ENCODE data around the gene BCL2L14. TPM values are rescaled to one million over a fixed set of nuclear protein-coding genes. Genes with fewer than 3 reads are reported as not detected.
A peak's percentile ranks its signal among the peaks of the same experiment; 100 is the strongest.

BCL2L14 gene
- total RNA-seq, result 10 to 100 TPM in 1 of 2 experiments, 1 to 10 TPM in 1; 3.3 to 12.2 TPM

- Mint-ChIP-seq H3K36me3 (peaks cover 4% of the 10 kb centered on the region), H3K27ac (peak within 1 kb of the TSS; percentile 91), H3K4me3 (peak within 1 kb of the TSS; percentile 89), H3K27me3 (peaks cover 15% of the 10 kb centered on the region), H3K9me3 (ENCODE audit: low read depth) (no peaks in the 10 kb centered on the region), H3K4me1 (peaks cover 33% of the 10 kb centered on the region)
- ATAC-seq (peak; percentile 80), DNase-seq (peak; percentile 53)
- CTCF ChIA-PET, result interaction anchor here (0.6 to 2.7 kb wide), 7 partner anchors 24 to 526 kb away, joined by 3 to 12 read pairs (median 3); no protein-coding TSS in a partner anchor
Observed at GRCh38 chr12:12070674-12071656, at the start of gene BCL2L14. Gene BCL2L14 (plus strand): TSS chr12:12070939. CDS start chr12:12079306, 8,367 bp downstream.

- Mint-ChIP-seq H3K4me1 (peaks cover 19% of the 10 kb centered on the region), H3K27ac (no peak overlapping the region), H3K27me3 (peaks cover 6% of the 10 kb centered on the region), H3K36me3 (peaks cover 13% of the 10 kb centered on the region), H3K4me3 (no peak overlapping the region), H3K9me3 (ENCODE audit: low read depth) (peaks cover 9% of the 10 kb centered on the region)
- CTCF ChIA-PET, result interaction anchor here (2.3 kb wide), 1 partner anchor 11 kb away, joined by 8 read pairs; no protein-coding TSS in a partner anchor
- no peak for DNase-seq
- ATAC-seq, result no peak
Observed at GRCh38 chr12:12022306-12022936, 48.3 kb upstream of the BCL2L14 start.

GRCh38 chr12:12023456-12023855 lies 47.3 kb upstream of the BCL2L14 start:
- Mint-ChIP-seq H3K4me1 (peaks cover 17% of the 10 kb centered on the region), H3K9me3 (ENCODE audit: low read depth) (peaks cover 12% of the 10 kb centered on the region), H3K27me3 (peaks cover 6% of the 10 kb centered on the region), H3K27ac (no peak overlapping the region), H3K4me3 (no peak overlapping the region), H3K36me3 (peaks cover 17% of the 10 kb centered on the region)
- ATAC-seq, result no peak
- CTCF ChIA-PET, result interaction anchor here (2.3 kb wide), 1 partner anchor 9 kb away, joined by 8 read pairs; no protein-coding TSS in a partner anchor
- DNase-seq, result no peak

- Mint-ChIP-seq H3K4me3 (peak overlapping the region; percentile 1), H3K27ac (peak overlapping the region; percentile 23), H3K9me3 (ENCODE audit: low read depth) (peaks cover 12% of the 10 kb centered on the region), H3K36me3 (peaks cover 17% of the 10 kb centered on the region), H3K27me3 (peaks cover 3% of the 10 kb centered on the region), H3K4me1 (peaks cover 18% of the 10 kb centered on the region)
- peak; percentile 64 for DNase-seq
- CTCF ChIA-PET, result interaction anchor here (0.6 to 2.4 kb wide), 4 partner anchors 9 to 444 kb away, joined by 3 to 7 read pairs (median 5); no protein-coding TSS in a partner anchor
- ATAC-seq, result peak; percentile 47
Observed at GRCh38 chr12:12024911-12025682, 45.6 kb upstream of the BCL2L14 start.

- Mint-ChIP-seq H3K4me1 (peaks cover 17% of the 10 kb centered on the region), H3K9me3 (ENCODE audit: low read depth) (peaks cover 12% of the 10 kb centered on the region), H3K4me3 (no peak overlapping the region), H3K27ac (no peak overlapping the region), H3K36me3 (peaks cover 17% of the 10 kb centered on the region), H3K27me3 (peaks cover 3% of the 10 kb centered on the region)
- DNase-seq, result no peak
- no peak for ATAC-seq
- CTCF ChIA-PET, result interaction anchor here (0.6 to 2.4 kb wide), 3 partner anchors 15 to 445 kb away, joined by 3 to 7 read pairs (median 3); no protein-coding TSS in a partner anchor
Observed at GRCh38 chr12:12025799-12026386, 44.8 kb upstream of the BCL2L14 start.

- no peak for ATAC-seq
- no peak for DNase-seq
- H3K27me3 Mint-ChIP-seq, result no peaks in the 10 kb centered on the region
- H3K4me1 Mint-ChIP-seq, result peaks cover 33% of the 10 kb centered on the region
- peaks cover 12% of the 10 kb centered on the region for H3K9me3 Mint-ChIP-seq (ENCODE audit: low read depth)
- no peak overlapping the region for H3K4me3 Mint-ChIP-seq
- H3K36me3 Mint-ChIP-seq, result peaks cover 16% of the 10 kb centered on the region
- H3K27ac Mint-ChIP-seq, result no peak overlapping the region
- CTCF ChIA-PET, result interaction anchor here (1.8 kb wide), 1 partner anchor 19 kb away, joined by 7 read pairs; no protein-coding TSS in a partner anchor
Observed at GRCh38 chr12:12028668-12029402, 41.9 kb upstream of the BCL2L14 start.

GRCh38 chr12:12029653-12030052 lies 41.1 kb upstream of the BCL2L14 start:
- Mint-ChIP-seq H3K27ac (no peak overlapping the region), H3K36me3 (peaks cover 16% of the 10 kb centered on the region), H3K4me3 (no peak overlapping the region), H3K9me3 (ENCODE audit: low read depth) (peaks cover 12% of the 10 kb centered on the region), H3K27me3 (no peaks in the 10 kb centered on the region), H3K4me1 (peaks cover 27% of the 10 kb centered on the region)
- CTCF ChIA-PET, result interaction anchor here (1.8 kb wide), 1 partner anchor 20 kb away, joined by 7 read pairs; no protein-coding TSS in a partner anchor
- ATAC-seq (no peak), DNase-seq (no peak)

- no peak for DNase-seq
- CTCF ChIA-PET, result interaction anchor here (0.7 to 7.2 kb wide), 47 partner anchors 10 to 781 kb away, joined by 3 to 159 read pairs (median 5); partner anchors contain the start of genes BCL2L14 and ETV6
- Mint-ChIP-seq H3K36me3 (peaks cover 5% of the 10 kb centered on the region), H3K27me3 (no peaks in the 10 kb centered on the region), H3K27ac (no peak overlapping the region), H3K9me3 (ENCODE audit: low read depth) (peaks cover 4% of the 10 kb centered on the region), H3K4me1 (peaks cover 21% of the 10 kb centered on the region), H3K4me3 (no peak overlapping the region)
- peak; percentile 14 for ATAC-seq
Observed at GRCh38 chr12:12032260-12032791, 38.4 kb upstream of the BCL2L14 start.

- DNase-seq, result peak; percentile 78
- CTCF ChIA-PET, result interaction anchor here (0.6 to 7.2 kb wide), 66 partner anchors 8 to 896 kb away, joined by 3 to 159 read pairs (median 5); partner anchors contain the start of genes BCL2L14 and ETV6
- ATAC-seq, result peak; percentile 87
- peak overlapping the region; percentile 59 for H3K4me3 Mint-ChIP-seq
- no peaks in the 10 kb centered on the region for H3K9me3 Mint-ChIP-seq (ENCODE audit: low read depth)
- H3K27ac Mint-ChIP-seq, result peak overlapping the region; percentile 50
- H3K4me1 Mint-ChIP-seq, result peaks cover 21% of the 10 kb centered on the region
- peaks cover 1% of the 10 kb centered on the region for H3K36me3 Mint-ChIP-seq
- H3K27me3 Mint-ChIP-seq, result no peaks in the 10 kb centered on the region
Observed at GRCh38 chr12:12032851-12033797, 37.6 kb upstream of the BCL2L14 start.

- H3K4me1 Mint-ChIP-seq, result peaks cover 21% of the 10 kb centered on the region
Observed at GRCh38 chr12:12033824-12034223, 36.9 kb upstream of the BCL2L14 start.

More at GRCh38 chr12:12033824-12034223, 36.9 kb upstream of the BCL2L14 start:
- Mint-ChIP-seq H3K27me3 (peaks cover 5% of the 10 kb centered on the region), H3K27ac (no peak overlapping the region), H3K9me3 (ENCODE audit: low read depth) (no peaks in the 10 kb centered on the region), H3K4me3 (no peak overlapping the region), H3K36me3 (no peaks in the 10 kb centered on the region)
- ATAC-seq (no peak), DNase-seq (no peak)
- CTCF ChIA-PET, result interaction anchor here (0.9 to 7.2 kb wide), 48 partner anchors 9 to 780 kb away, joined by 3 to 159 read pairs (median 5); partner anchors contain the start of gene BCL2L14
